ENCODE results near the gene ALOX5.

DNA sequence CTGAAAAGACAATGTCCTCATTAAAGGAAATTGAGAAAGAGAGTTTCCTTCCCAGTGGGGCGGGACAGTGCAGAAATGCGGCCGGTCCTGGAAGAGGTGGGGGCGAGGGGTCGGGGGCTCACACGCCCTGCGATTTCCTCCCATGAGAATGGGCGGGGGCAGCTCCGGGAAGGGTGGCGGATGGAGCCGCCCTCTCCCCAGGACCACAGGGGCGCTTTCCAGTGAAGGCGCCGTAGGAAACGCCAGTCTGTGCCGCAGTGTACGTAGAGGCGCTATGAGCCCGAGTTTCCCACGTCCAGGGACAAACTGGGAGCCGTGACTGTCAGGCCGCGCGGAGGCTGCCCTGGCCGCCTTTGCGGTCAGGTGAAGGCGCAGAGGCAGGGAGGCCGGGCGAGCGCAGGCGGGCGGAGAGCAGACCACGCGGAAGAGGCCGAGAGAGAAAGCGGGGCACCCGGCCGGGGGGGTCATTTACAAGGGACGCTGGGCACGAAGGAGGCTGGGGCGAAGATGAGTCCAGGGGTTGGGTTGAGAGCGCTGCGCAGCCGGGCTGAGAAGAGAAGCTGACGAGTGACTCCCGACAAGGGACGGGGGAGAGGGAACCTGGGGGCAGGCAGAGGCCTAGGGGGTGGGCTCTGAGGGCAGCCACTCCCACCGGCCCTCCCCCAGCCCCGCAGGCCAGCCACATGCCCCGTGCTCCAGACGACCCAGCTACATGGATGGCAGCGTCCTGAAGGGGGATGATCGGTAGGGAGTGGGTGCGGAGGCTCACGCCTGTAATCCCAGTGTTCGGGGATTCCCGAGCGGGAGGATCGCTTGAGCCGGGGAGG, 45.0 kb downstream of the ALOX5 start:
- no peak for TF ChIP-seq CTCF (IDR thresholded peaks at IDR 0.05; ENCODE audit: insufficient read depth, low read length)
- no peak for TF ChIP-seq REST (IDR thresholded peaks at IDR 0.05; ENCODE audit: insufficient replicate concordance, low read depth)
